Activated naive CD4-positive, alpha-beta T cell treated with Interleukin-2 at 50 U/mL for 16 hours (primary cell): ENCODE measurements around the gene C1orf174.

ENCODE experiments used
- DNase-seq: peaks from one replicate; pipeline ENCODE4 v3.0.0-alpha.2; 2020

Gene C1orf174

GRCh38 chr1:3900150-3900968, at the start of gene C1orf174:
C1orf174 (minus strand) TSS chr1:3900272; CDS start chr1:3900186, 86 bp downstream.
- peak; percentile 95 for DNase-seq

GRCh38 chr1:3948344-3948743, 48.3 kb upstream of the C1orf174 start:
- DNase-seq, result no peak

- DNase-seq, result no peak
Observed at GRCh38 chr1:3945916-3946840, 46.1 kb upstream of the C1orf174 start.

- DNase-seq, result no peak
Observed at GRCh38 chr1:3945222-3945621, 45.1 kb upstream of the C1orf174 start.

GRCh38 chr1:3944578-3945125, 44.6 kb upstream of the C1orf174 start:
- DNase-seq, result no peak

- DNase-seq, result no peak
Observed at GRCh38 chr1:3943806-3944577, 43.9 kb upstream of the C1orf174 start.

- DNase-seq, result no peak
Observed at GRCh38 chr1:3943123-3943431, 43.0 kb upstream of the C1orf174 start.

- DNase-seq, result no peak
Observed at GRCh38 chr1:3942416-3943122, 42.5 kb upstream of the C1orf174 start.

- no peak for DNase-seq
Observed at GRCh38 chr1:3940754-3941345, 40.8 kb upstream of the C1orf174 start.

- no peak for DNase-seq
Observed at GRCh38 chr1:3940081-3940753, 40.1 kb upstream of the C1orf174 start.

GRCh38 chr1:3939242-3940080, 39.4 kb upstream of the C1orf174 start:
- DNase-seq, result no peak

GRCh38 chr1:3932156-3932919, 32.3 kb upstream of the C1orf174 start:
- DNase-seq, result no peak

- DNase-seq, result no peak
Observed at GRCh38 chr1:3931007-3931912, 31.2 kb upstream of the C1orf174 start.

GRCh38 chr1:3930301-3931006, 30.4 kb upstream of the C1orf174 start:
- DNase-seq, result no peak

- no peak for DNase-seq
Observed at GRCh38 chr1:3929126-3929525, 29.1 kb upstream of the C1orf174 start.

GRCh38 chr1:3928586-3928985, 28.5 kb upstream of the C1orf174 start:
- no peak for DNase-seq

- DNase-seq, result no peak
Observed at GRCh38 chr1:3926956-3927355, 26.9 kb upstream of the C1orf174 start.

- no peak for DNase-seq
Observed at GRCh38 chr1:3925762-3926161, 25.7 kb upstream of the C1orf174 start.
